SU-DHL-6 (cell line): Measurements from ENCODE around the gene PAGE3.

ENCODE experiments used
- H2AFZ ChIP-seq: fragments of 200-600 bp; sonication (generic); 2 replicates; pipeline ENCODE4 v1.6.1; 2014; ENCODE audit warnings: low read depth, mild to moderate bottlenecking, moderate library complexity, mixed read lengths, antibody characterized with exemption, low read length; ENCODE audit not compliant: severe bottlenecking
- H3F3A ChIP-seq: fragments of 200-600 bp; shearing (Covaris generic); 2 replicates; pipeline ENCODE4 v1.6.0; 2016; ENCODE audit warnings: antibody characterized with exemption, mild to moderate bottlenecking; ENCODE audit not compliant: insufficient read depth
- H3K27ac ChIP-seq: fragments of 200-600 bp; sonication (generic); 2 replicates; pipeline ENCODE4 v1.5.1; 2016; ENCODE audit warnings: low read depth, mild to moderate bottlenecking, low read length, moderate library complexity, mixed read lengths
- H3K27me3 ChIP-seq: fragments of 200-600 bp; sonication (generic), shearing (Covaris generic); 2 replicates; pipeline ENCODE4 v1.6.0; 2014; ENCODE audit warnings: mild to moderate bottlenecking, low read length
- H3K36me3 ChIP-seq: fragments of 200-600 bp; sonication (generic); 2 replicates; pipeline ENCODE4 v1.6.1; 2014; ENCODE audit warnings: mild to moderate bottlenecking, low read length, mixed read lengths
- H3K4me2 ChIP-seq: fragments of 300-600, 200-600 bp; shearing (Covaris generic), sonication (generic); 2 replicates; pipeline ENCODE4 v1.6.0; 2014; ENCODE audit warnings: low read length, low read depth, mild to moderate bottlenecking; ENCODE audit not compliant: poor library complexity, severe bottlenecking
- H3K4me3 ChIP-seq: fragments of 200-600 bp; sonication (generic); 2 replicates; pipeline ENCODE4 v1.5.1; 2014; ENCODE audit warnings: antibody characterized with exemption, low read length, mild to moderate bottlenecking, mixed read lengths; ENCODE audit not compliant: insufficient read depth, poor library complexity, severe bottlenecking
- H3K79me2 ChIP-seq: fragments of 200-600 bp; sonication (generic); 2 replicates; pipeline ENCODE4 v1.6.1; 2014; ENCODE audit warnings: mild to moderate bottlenecking, low read length, moderate library complexity; ENCODE audit not compliant: insufficient read depth
- H3K9ac ChIP-seq: fragments of 200-600 bp; sonication (generic); 2 replicates; pipeline ENCODE4 v1.7.0; 2014; ENCODE audit warnings: mild to moderate bottlenecking, low read length
- H3K9me2 ChIP-seq: fragments of 200-600 bp; sonication (generic); replicated peaks from 2 replicates; pipeline ENCODE4 v1.6.1; 2014; ENCODE audit warnings: low read length; ENCODE audit not compliant: insufficient read depth
- H3K9me3 ChIP-seq: fragments of 200-600 bp; sonication (generic); 2 replicates; pipeline ENCODE4 v1.6.1; 2014; ENCODE audit warnings: low read length, mixed read lengths; ENCODE audit not compliant: insufficient read depth
- H4K20me1 ChIP-seq: fragments of 200-600 bp; sonication (generic); 2 replicates; pipeline ENCODE4 v1.6.1; 2014; ENCODE audit warnings: low read depth, mild to moderate bottlenecking, antibody characterized with exemption, low read length, moderate library complexity, mixed read lengths
- CTCF ChIP-seq: fragments of 200-600 bp; sonication (generic); IDR thresholded peaks from one replicate; pipeline ENCODE4 v1.5.1; 2017; ENCODE audit warnings: antibody characterized with exemption, mild to moderate bottlenecking, low read length, moderate library complexity; ENCODE audit not compliant: insufficient read depth, poor library complexity, severe bottlenecking
- EZH2phosphoT487 ChIP-seq: fragments of 200-600 bp; sonication (generic), shearing (Covaris generic); conservative IDR thresholded peaks from 2 replicates; pipeline ENCODE4 v1.6.1; 2018; ENCODE audit warnings: mild to moderate bottlenecking, antibody characterized with exemption, low read length, moderate library complexity, mixed read lengths

The PAGE3 gene, protein sequence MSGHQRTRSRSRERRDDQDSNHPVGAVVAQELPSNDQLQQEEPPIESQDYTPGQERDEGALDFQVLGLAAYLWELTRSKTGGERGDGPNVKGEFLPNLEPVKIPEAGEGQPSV

DNA sequence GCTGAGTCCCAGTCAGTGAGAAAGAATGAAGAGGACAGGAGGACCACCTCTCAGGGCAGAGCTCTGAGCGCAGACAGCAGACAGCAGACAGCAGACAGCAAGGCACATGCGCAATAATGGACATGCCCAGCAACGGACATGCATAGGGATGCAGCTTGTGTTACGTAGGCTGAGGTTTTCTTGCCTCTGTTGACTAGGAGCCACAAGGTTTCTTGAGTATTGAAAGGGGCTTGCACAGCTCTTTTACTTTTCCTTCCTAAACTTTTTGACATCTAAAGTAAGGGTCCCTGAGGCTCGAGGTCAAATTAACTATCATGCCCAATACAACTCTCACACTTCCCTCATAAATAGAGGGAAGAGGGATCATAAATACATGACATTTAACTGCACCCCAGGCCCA lies at the start of gene PAGE3:
PAGE3 (minus strand) TSS at position 101 of the 400 bp plus-strand sequence. CDS start 1,013 bp downstream, outside the sequence.
- H3K4me2 ChIP-seq: no peak within 1 kb of the TSS
- H3K9me3 ChIP-seq: no peaks in the 10 kb centered on the region
- H2AFZ ChIP-seq: no peak within 1 kb of the TSS
- no peaks in the 10 kb centered on the region for H3K9me2 ChIP-seq
- no peaks in the 10 kb centered on the region for H3K36me3 ChIP-seq
- no peak within 1 kb of the TSS for H3K4me3 ChIP-seq
- TF ChIP-seq CTCF: no peak
- no peak for TF ChIP-seq EZH2phosphoT487
- H3K27me3 ChIP-seq: no peaks in the 10 kb centered on the region
- H3K79me2 ChIP-seq: no peaks in the 10 kb centered on the region
- no peaks in the 10 kb centered on the region for H4K20me1 ChIP-seq
- no peak within 1 kb of the TSS for H3K27ac ChIP-seq
- H3K9ac ChIP-seq: no peak within 1 kb of the TSS
- H3F3A ChIP-seq: no peaks in the 10 kb centered on the region

DNA sequence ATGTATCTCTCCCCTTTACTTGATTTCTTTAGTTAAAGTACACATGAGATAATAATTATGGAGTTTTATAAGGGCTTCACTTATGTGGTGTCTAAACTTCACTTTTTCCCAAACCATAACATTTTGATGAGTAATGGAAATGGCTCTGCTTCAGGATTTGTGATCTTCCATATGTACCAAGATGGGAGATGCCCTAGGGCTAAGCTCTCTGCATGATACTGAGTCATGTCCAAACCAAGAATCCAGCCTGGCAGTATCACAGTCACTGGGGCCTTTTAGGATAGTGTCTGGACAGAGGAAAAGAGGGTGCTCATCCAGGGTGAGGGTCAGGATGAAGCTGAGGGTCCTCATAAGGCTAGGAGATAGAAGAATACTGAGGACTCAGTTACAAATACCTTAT lies 47.9 kb upstream of the PAGE3 start:
- Histone ChIP-seq H2AFZ (no peak overlapping the region), H3K79me2 (no peaks in the 10 kb centered on the region), H3K9ac (no peak overlapping the region), H4K20me1 (no peaks in the 10 kb centered on the region), H3K4me2 (no peak overlapping the region), H3K9me2 (no peaks in the 10 kb centered on the region), H3K27ac (no peak overlapping the region), H3F3A (no peaks in the 10 kb centered on the region), H3K36me3 (no peaks in the 10 kb centered on the region), H3K9me3 (no peaks in the 10 kb centered on the region), H3K4me3 (no peak overlapping the region), H3K27me3 (no peaks in the 10 kb centered on the region)
- TF ChIP-seq EZH2phosphoT487 (no peak), CTCF (no peak)

DNA sequence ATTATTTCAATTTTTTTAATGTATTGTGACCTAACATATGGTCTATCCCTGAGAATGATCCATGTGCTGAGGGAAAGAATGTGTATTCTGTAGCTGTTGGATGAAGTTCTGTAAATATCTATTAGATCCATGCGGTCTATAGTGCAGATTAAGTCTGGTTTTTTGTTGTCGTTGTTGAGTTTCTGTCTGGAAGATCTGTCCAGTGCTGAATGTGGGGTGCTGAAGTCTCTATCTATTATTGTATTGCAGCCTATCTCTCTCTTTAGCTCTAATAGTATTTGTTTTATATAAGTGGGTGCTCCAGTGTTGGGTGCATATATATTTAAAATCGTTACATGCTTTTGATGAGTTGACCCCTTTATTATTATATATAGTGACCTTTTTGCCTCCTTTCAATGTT lies 26.2 kb upstream of the PAGE3 start:
- Histone ChIP-seq H3K27ac (no peak overlapping the region), H3K36me3 (no peaks in the 10 kb centered on the region), H3K79me2 (no peaks in the 10 kb centered on the region), H3K9me2 (no peaks in the 10 kb centered on the region), H4K20me1 (no peaks in the 10 kb centered on the region), H3K9ac (no peak overlapping the region), H3K4me2 (no peak overlapping the region), H3K4me3 (no peak overlapping the region), H2AFZ (no peak overlapping the region), H3K9me3 (no peaks in the 10 kb centered on the region), H3K27me3 (no peaks in the 10 kb centered on the region), H3F3A (no peaks in the 10 kb centered on the region)
- no peak for TF ChIP-seq EZH2phosphoT487

DNA sequence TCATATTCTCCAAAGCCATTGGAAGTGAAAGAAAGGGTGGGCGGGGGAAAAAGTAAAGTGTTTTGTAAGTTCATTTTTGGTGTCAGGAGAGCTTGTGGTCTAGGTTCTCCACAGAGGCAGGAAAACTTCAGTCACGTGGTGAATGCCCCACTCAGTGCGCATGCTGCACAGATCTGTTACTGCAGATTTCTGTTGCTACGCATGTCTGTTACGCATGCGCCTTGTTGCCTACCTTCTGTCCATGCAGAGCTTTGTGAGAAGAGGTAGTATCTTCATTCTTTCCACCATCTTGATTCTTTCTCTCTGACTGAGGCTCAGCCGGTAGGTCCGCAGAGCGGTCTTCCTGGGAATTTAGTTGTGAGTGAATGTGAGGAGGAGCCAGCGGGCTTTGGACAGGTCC lies 15.1 kb upstream of the PAGE3 start:
- no peaks in the 10 kb centered on the region for H3F3A ChIP-seq
- H3K4me2 ChIP-seq: no peak overlapping the region
- no peaks in the 10 kb centered on the region for H3K79me2 ChIP-seq
- no peak overlapping the region for H3K9ac ChIP-seq
- no peak overlapping the region for H2AFZ ChIP-seq
- TF ChIP-seq CTCF (no peak), EZH2phosphoT487 (no peak)
- no peak overlapping the region for H3K4me3 ChIP-seq
- no peaks in the 10 kb centered on the region for H3K27me3 ChIP-seq
- no peaks in the 10 kb centered on the region for H3K9me3 ChIP-seq
- H3K9me2 ChIP-seq: no peaks in the 10 kb centered on the region
- no peaks in the 10 kb centered on the region for H4K20me1 ChIP-seq
- H3K36me3 ChIP-seq: no peaks in the 10 kb centered on the region
- H3K27ac ChIP-seq: no peak overlapping the region
